Measurements from ENCODE around the gene NCBP2L.

Gene NCBP2L

GRCh38 chrX:107831071-107831730 is 53.7 kb downstream of the NCBP2L start:
- Histone ChIP-seq H3K27ac (ENCODE audit: poor library complexity, severe bottlenecking) (no peak overlapping the region), H3K9me3 (ENCODE audit: severe bottlenecking) (no peaks in the 10 kb centered on the region), H3K4me3 (ENCODE audit: severe bottlenecking) (no peak overlapping the region), H3K4me1 (ENCODE audit: insufficient read depth, poor library complexity, severe bottlenecking) (no peaks in the 10 kb centered on the region), H3K36me3 (ENCODE audit: low read depth) (no peaks in the 10 kb centered on the region), H3K27me3 (ENCODE audit: insufficient read depth, poor library complexity, severe bottlenecking) (no peaks in the 10 kb centered on the region)
- DNase-seq (ENCODE audit: low spot score) (no peak), ATAC-seq (ENCODE audit: low read depth) (no peak)
- no peak for TF ChIP-seq CTCF (IDR thresholded peaks at IDR 0.05; ENCODE audit: poor library complexity, severe bottlenecking)

- peak; percentile 66 for ATAC-seq (ENCODE audit: low read depth)
- H3K4me1 ChIP-seq (ENCODE audit: insufficient read depth, poor library complexity, severe bottlenecking): no peaks in the 10 kb centered on the region
Observed at GRCh38 chrX:107834275-107835201, 57.0 kb downstream of the NCBP2L start.

GRCh38 chrX:107836958-107837357 is 59.4 kb downstream of the NCBP2L start:
- Histone ChIP-seq H3K9me3 (ENCODE audit: severe bottlenecking) (no peaks in the 10 kb centered on the region), H3K4me3 (ENCODE audit: severe bottlenecking) (no peak overlapping the region), H3K27ac (ENCODE audit: poor library complexity, severe bottlenecking) (no peak overlapping the region), H3K27me3 (ENCODE audit: insufficient read depth, poor library complexity, severe bottlenecking) (no peaks in the 10 kb centered on the region), H3K36me3 (ENCODE audit: low read depth) (no peaks in the 10 kb centered on the region), H3K4me1 (ENCODE audit: insufficient read depth, poor library complexity, severe bottlenecking) (no peaks in the 10 kb centered on the region)
- TF ChIP-seq CTCF (IDR thresholded peaks at IDR 0.05; ENCODE audit: poor library complexity, severe bottlenecking): no peak
- ATAC-seq (ENCODE audit: low read depth) (no peak), DNase-seq (ENCODE audit: low spot score) (no peak)

More at GRCh38 chrX:107834275-107835201, 57.0 kb downstream of the NCBP2L start:
- Histone ChIP-seq H3K9me3 (ENCODE audit: severe bottlenecking) (no peaks in the 10 kb centered on the region), H3K4me3 (ENCODE audit: severe bottlenecking) (no peak overlapping the region), H3K27ac (ENCODE audit: poor library complexity, severe bottlenecking) (peak overlapping the region; percentile 20), H3K36me3 (ENCODE audit: low read depth) (no peaks in the 10 kb centered on the region), H3K27me3 (ENCODE audit: insufficient read depth, poor library complexity, severe bottlenecking) (no peaks in the 10 kb centered on the region)
- DNase-seq (ENCODE audit: low spot score): no peak
- no peak for TF ChIP-seq CTCF (IDR thresholded peaks at IDR 0.05; ENCODE audit: poor library complexity, severe bottlenecking)

DNA sequence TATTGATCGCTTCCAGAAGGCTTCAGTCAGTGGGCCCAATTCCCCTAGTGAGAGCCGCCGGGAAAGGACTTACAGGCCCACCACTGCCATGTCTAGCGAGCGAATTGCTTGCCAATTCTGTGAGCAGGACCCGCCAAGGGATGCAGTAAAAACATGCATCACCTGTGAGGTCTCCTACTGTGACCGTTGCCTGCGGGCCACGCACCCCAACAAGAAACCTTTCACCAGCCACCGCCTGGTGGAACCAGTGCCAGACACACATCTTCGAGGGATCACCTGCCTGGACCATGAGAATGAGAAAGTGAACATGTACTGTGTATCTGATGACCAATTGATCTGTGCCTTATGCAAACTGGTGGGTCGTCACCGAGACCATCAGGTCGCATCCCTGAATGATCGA is 63.4 kb downstream of the NCBP2L start:
- ATAC-seq (ENCODE audit: low read depth): no peak
- no peak for DNase-seq (ENCODE audit: low spot score)

More for the DNA sequence above, 63.4 kb downstream of the NCBP2L start:
- no peak overlapping the region for H3K4me3 ChIP-seq (ENCODE audit: severe bottlenecking)
- no peaks in the 10 kb centered on the region for H3K36me3 ChIP-seq (ENCODE audit: low read depth)
- H3K4me1 ChIP-seq (ENCODE audit: insufficient read depth, poor library complexity, severe bottlenecking): no peaks in the 10 kb centered on the region
- H3K9me3 ChIP-seq (ENCODE audit: severe bottlenecking): no peaks in the 10 kb centered on the region
- H3K27me3 ChIP-seq (ENCODE audit: insufficient read depth, poor library complexity, severe bottlenecking): no peaks in the 10 kb centered on the region
- H3K27ac ChIP-seq (ENCODE audit: poor library complexity, severe bottlenecking): no peak overlapping the region
- no peak for TF ChIP-seq CTCF (IDR thresholded peaks at IDR 0.05; ENCODE audit: poor library complexity, severe bottlenecking)
